GM23338 (cell line): ENCODE results near the gene NAA15. TPM values are rescaled to one million over a fixed set of nuclear protein-coding genes. Genes with fewer than 3 reads are reported as not detected.

Experiments
- ATAC-seq: fragments of 200-7000 bp; cut with Tn5 transposase; 3 replicates; pipeline ENCODE4 v1.9.1; 2020
- DNase-seq: peaks from one replicate; pipeline ENCODE4 v3.0.0-alpha.2; 2015; ENCODE audit warnings: low spot score
- H2AFZ ChIP-seq: fragments of 200-600 bp; sonication (generic); 2 replicates; pipeline ENCODE4 v1.8.0; 2016; ENCODE audit warnings: antibody characterized with exemption, mild to moderate bottlenecking, moderate library complexity
- H3F3A ChIP-seq: fragments of 200-600 bp; sonication (generic); replicated peaks from 2 replicates; pipeline ENCODE4 v1.8.0; 2017; ENCODE audit warnings: antibody characterized with exemption, mixed run types, low read depth
- H3K27ac ChIP-seq: fragments of 200-600 bp; sonication (generic); 2 replicates; pipeline ENCODE4 v1.6.1; 2016; ENCODE audit warnings: low read depth
- H3K27me3 ChIP-seq: fragments of 200-600 bp; sonication (generic); 2 replicates; pipeline ENCODE4 v1.8.0; 2016; ENCODE audit warnings: mild to moderate bottlenecking, mixed run types, moderate library complexity; ENCODE audit not compliant: insufficient read depth
- H3K36me3 ChIP-seq: fragments of 200-600 bp; sonication (generic); 2 replicates; pipeline ENCODE4 v1.8.0; 2016; ENCODE audit warnings: mild to moderate bottlenecking; ENCODE audit not compliant: insufficient read depth
- H3K4me1 ChIP-seq: fragments of 200-600 bp; sonication (generic); 2 replicates; pipeline ENCODE4 v1.8.0; 2016; ENCODE audit warnings: mild to moderate bottlenecking, moderate library complexity; ENCODE audit not compliant: insufficient read depth
- H3K4me2 ChIP-seq: fragments of 200-600 bp; sonication (generic); 2 replicates; pipeline ENCODE4 v1.7.1; 2017; ENCODE audit warnings: mixed run types
- H3K4me3 ChIP-seq: fragments of 200-600 bp; sonication (generic); 2 replicates; pipeline ENCODE4 v1.6.1; 2016; ENCODE audit warnings: mixed run types
- H3K79me2 ChIP-seq: fragments of 200-600 bp; sonication (generic); replicated peaks from 2 replicates; pipeline ENCODE4 v1.8.0; 2017; ENCODE audit warnings: mild to moderate bottlenecking; ENCODE audit not compliant: insufficient read depth
- H3K9me2 ChIP-seq: fragments of 200-600 bp; sonication (generic); 2 replicates; pipeline ENCODE4 v1.8.0; 2017; ENCODE audit not compliant: insufficient read depth
- H4K20me1 ChIP-seq: fragments of 200-600 bp; sonication (generic); replicated peaks from 2 replicates; pipeline ENCODE4 v1.8.0; 2017; ENCODE audit warnings: mild to moderate bottlenecking; ENCODE audit not compliant: insufficient read depth
- H3K27ac Mint-ChIP-seq: 2 replicates; pipeline ENCODE4 v1.8.0; 2020; ENCODE audit warnings: inconsistent platforms, mild to moderate bottlenecking, moderate library complexity, mixed read lengths
- H3K27me3 Mint-ChIP-seq: 3 replicates; pipeline ENCODE4 v1.8.0; 2022; ENCODE audit warnings: low read depth, mild to moderate bottlenecking, moderate library complexity, mixed read lengths, inconsistent platforms; ENCODE audit not compliant: insufficient read depth, poor library complexity
- H3K36me3 Mint-ChIP-seq: 3 replicates; pipeline ENCODE4 v1.8.0; 2021; ENCODE audit warnings: low read depth, mild to moderate bottlenecking, inconsistent platforms, moderate library complexity, mixed read lengths
- H3K4me1 Mint-ChIP-seq: 3 replicates; pipeline ENCODE4 v1.8.0; 2020; ENCODE audit warnings: mild to moderate bottlenecking, inconsistent platforms, mixed read lengths
- H3K4me3 Mint-ChIP-seq: 3 replicates; pipeline ENCODE4 v1.8.0; 2021; ENCODE audit warnings: moderate library complexity, mild to moderate bottlenecking, inconsistent platforms, mixed read lengths
- H3K9me3 Mint-ChIP-seq: 3 replicates; pipeline ENCODE4 v1.8.0; 2020; ENCODE audit warnings: moderate library complexity, mild to moderate bottlenecking, inconsistent platforms, mixed read lengths
- JUNB ChIP-seq: IDR thresholded peaks from one replicate; pipeline ENCODE4 v1.6.1; 2016; ENCODE audit warnings: antibody characterized with exemption; ENCODE audit not compliant: unreplicated experiment
- NANOG ChIP-seq: IDR thresholded peaks from 2 replicates; pipeline ENCODE4 v1.6.1; 2016; ENCODE audit warnings: antibody characterized with exemption, borderline replicate concordance
- POLR2AphosphoS5 ChIP-seq: IDR thresholded peaks from 2 replicates; pipeline ENCODE4 v1.6.1; 2016; ENCODE audit warnings: antibody characterized with exemption, low read depth
- REST ChIP-seq: IDR thresholded peaks from one replicate; pipeline ENCODE4 v1.6.1; 2018; ENCODE audit warnings: antibody characterized with exemption; ENCODE audit not compliant: unreplicated experiment
- ZNF331 ChIP-seq: fragments of 250-450 bp; sonication (Bioruptor Pico); IDR thresholded peaks from 2 replicates; pipeline ENCODE4 v1.5.0; 2020; ENCODE audit warnings: low read depth, mild to moderate bottlenecking, moderate library complexity
- ZNF462 ChIP-seq: fragments of 250-450 bp; sonication (Bioruptor Pico); IDR thresholded peaks from 2 replicates; pipeline ENCODE4 v1.5.0; 2020; ENCODE audit warnings: mild to moderate bottlenecking, moderate library complexity
- polyA plus RNA-seq: library from polyadenylated mRNA; unstranded; fragments of >200 nt; fragmentation: Nextera tagmentation; extraction: Ambion mirVana; gene quantifications from 2 replicates; pipeline ENCODE4 v1.2.1, GENCODE V29; 2016
- total RNA-seq: library from RNA; depleted of rRNA; stranded (reverse); fragments of >200 nt; shearing (Covaris generic); gene quantifications from 2 replicates; pipeline ENCODE4 v1.2.3, GENCODE V29; 2014

NAA15 gene
- total and polyA plus RNA-seq, 2 experiments from 2014 or later = 80.1 to 101 TPM

GRCh38 chr4:139337612-139338011 lies 36.3 kb downstream of the NAA15 start (continued):
- TF ChIP-seq ZNF462 (CRISPR knock-in tag) (no peak), ZNF331 (CRISPR knock-in tag) (no peak)

GRCh38 chr4:139361301-139361700 lies 60.0 kb downstream of the NAA15 start:
- Histone ChIP-seq H3K27me3 (no peaks in the 10 kb centered on the region), H3K27ac (no peak overlapping the region), H3F3A (no peaks in the 10 kb centered on the region), H3K4me3 (no peak overlapping the region), H4K20me1 (peaks cover 13% of the 10 kb centered on the region), H3K9me2 (no peaks in the 10 kb centered on the region), H2AFZ (no peak overlapping the region), H3K4me1 (no peaks in the 10 kb centered on the region), H3K36me3 (peaks cover 33% of the 10 kb centered on the region), H3K79me2 (peaks cover 22% of the 10 kb centered on the region), H3K4me2 (no peak overlapping the region)
- peaks cover 2% of the 10 kb centered on the region for H3K27me3 Mint-ChIP-seq
- DNase-seq = no peak
- no peak overlapping the region for H3K27ac Mint-ChIP-seq
- no peaks in the 10 kb centered on the region for H3K9me3 Mint-ChIP-seq
- H3K36me3 Mint-ChIP-seq = peaks cover 66% of the 10 kb centered on the region
- no peak for ATAC-seq
- peaks cover 3% of the 10 kb centered on the region; the same call in 1 of the 3 replicates for H3K4me1 Mint-ChIP-seq
- H3K4me3 Mint-ChIP-seq = no peak overlapping the region
- no peak for TF ChIP-seq JUNB
- no peak for TF ChIP-seq NANOG
- TF ChIP-seq POLR2AphosphoS5 = no peak
- TF ChIP-seq REST = no peak
- no peak for TF ChIP-seq ZNF462 (CRISPR knock-in tag)
